GM23248 (cell line): ENCODE results near the gene TSC22D1. TPM values are rescaled to one million over a fixed set of nuclear protein-coding genes. Genes with fewer than 3 reads are reported as not detected.

Source experiments
- DNase-seq: peaks from one replicate; pipeline ENCODE4 v3.0.0-alpha.2; 2015
- H2AFZ ChIP-seq: fragments of 200-600 bp; sonication (generic); 2 replicates; pipeline ENCODE4 v1.6.1; 2016; ENCODE audit warnings: antibody characterized with exemption
- H3F3A ChIP-seq: fragments of 200-600 bp; sonication (generic); 2 replicates; pipeline ENCODE4 v1.6.1; 2016; ENCODE audit warnings: mild to moderate bottlenecking, antibody characterized with exemption, mixed run types; ENCODE audit not compliant: insufficient read depth
- H3K27ac ChIP-seq: fragments of 200-600 bp; sonication (generic); 2 replicates; pipeline ENCODE4 v1.5.1; 2016; ENCODE audit warnings: mild to moderate bottlenecking
- H3K27me3 ChIP-seq: fragments of 200-600 bp; sonication (generic); replicated peaks from 2 replicates; pipeline ENCODE4 v1.6.1; 2016; ENCODE audit warnings: mild to moderate bottlenecking; ENCODE audit not compliant: insufficient read depth
- H3K36me3 ChIP-seq: fragments of 200-600 bp; sonication (generic); 2 replicates; pipeline ENCODE4 v1.6.1; 2016; ENCODE audit warnings: low read depth, mild to moderate bottlenecking
- H3K4me1 ChIP-seq: fragments of 200-600 bp; sonication (generic); 2 replicates; pipeline ENCODE4 v1.6.1; 2016; ENCODE audit warnings: mild to moderate bottlenecking; ENCODE audit not compliant: insufficient read depth
- H3K4me2 ChIP-seq: fragments of 200-600 bp; sonication (generic); one replicate; pipeline ENCODE4 v1.6.1; 2016; ENCODE audit warnings: mild to moderate bottlenecking; ENCODE audit not compliant: unreplicated experiment
- H3K4me3 ChIP-seq: fragments of 200-600 bp; sonication (generic); 2 replicates; pipeline ENCODE4 v1.5.1; 2016; ENCODE audit warnings: mild to moderate bottlenecking
- H3K79me2 ChIP-seq: fragments of 200-600 bp; sonication (generic); 2 replicates; pipeline ENCODE4 v1.6.1; 2016; ENCODE audit warnings: mild to moderate bottlenecking; ENCODE audit not compliant: insufficient read depth
- H3K9ac ChIP-seq: fragments of 200-600 bp; sonication (generic); 2 replicates; pipeline ENCODE4 v1.6.1; 2016; ENCODE audit warnings: mild to moderate bottlenecking
- H3K9me2 ChIP-seq: fragments of 200-600 bp; sonication (generic); 2 replicates; pipeline ENCODE4 v1.6.1; 2016; ENCODE audit warnings: mixed run types, mild to moderate bottlenecking, moderate library complexity; ENCODE audit not compliant: insufficient read depth
- H3K9me3 ChIP-seq: fragments of 200-600 bp; sonication (generic); one replicate; pipeline ENCODE4 v1.6.1; 2017; ENCODE audit warnings: low read depth
- H4K20me1 ChIP-seq: fragments of 200-600 bp; sonication (generic); 2 replicates; pipeline ENCODE4 v1.6.0; 2016; ENCODE audit not compliant: insufficient read depth
- EZH2 ChIP-seq: fragments of 200-600 bp; sonication (generic); IDR thresholded peaks from 2 replicates; pipeline ENCODE4 v1.6.1; 2018; ENCODE audit warnings: antibody characterized with exemption, mild to moderate bottlenecking; ENCODE audit not compliant: insufficient read depth, poor library complexity, severe bottlenecking
- EZH2phosphoT487 ChIP-seq: fragments of 200-600 bp; sonication (generic); IDR thresholded peaks from 2 replicates; pipeline ENCODE4 v1.6.1; 2018; ENCODE audit warnings: antibody characterized with exemption, moderate library complexity, mild to moderate bottlenecking, low read depth; ENCODE audit not compliant: insufficient read depth
- WGBS, 2 experiments: methylation state at CpG; one replicate each; pipeline ENCODE4 v1.1.6; 2015 to 2017; ENCODE audit warnings: low lambda C conversion rate in 2 of 2, low coverage in 1 of 2; ENCODE audit errors: missing lambda C conversion rate in 2 of 2; 5-methylcytosine and 5-hydroxymethylcytosine counted together
- in situ Hi-C: fragments of 300-500 bp; cut with MboI; formaldehyde crosslinking; loops from 2 replicates; pipeline ENCODE4 v1.15.0; 2020
- polyA plus RNA-seq: library from polyadenylated mRNA; unstranded; fragments of >200 nt; fragmentation: Nextera tagmentation; extraction: Ambion mirVana; gene quantifications from 2 replicates; pipeline ENCODE4 v1.2.1, GENCODE V29; 2016
- total RNA-seq: library from RNA; depleted of rRNA; stranded (reverse); fragments of >200 nt; shearing (Covaris generic); gene quantifications from 2 replicates; pipeline ENCODE4 v1.2.3, GENCODE V29; 2014

The TSC22D1 gene
- total and polyA plus RNA-seq, 2 experiments from 2014 or later, result 31.3 to 60.6 TPM

DNA sequence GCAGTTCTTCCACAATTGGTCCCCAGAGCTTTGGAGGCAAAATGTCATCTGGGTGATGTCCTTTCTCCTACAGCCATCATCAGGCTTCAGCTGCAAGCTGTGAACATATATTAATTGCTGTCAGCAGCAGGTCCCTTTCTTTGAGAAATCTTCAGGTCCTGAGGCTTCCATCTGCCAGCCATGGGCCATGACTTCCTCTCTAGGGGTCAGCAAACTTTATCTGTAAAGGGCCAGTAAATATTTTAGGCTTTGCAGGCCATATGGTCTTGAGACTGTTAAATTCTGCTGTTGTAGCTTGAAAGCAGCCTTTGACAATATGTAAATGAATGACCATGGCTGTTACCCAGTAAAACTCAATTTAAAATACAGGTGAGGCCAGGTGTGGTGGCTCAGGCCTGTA is 175.4 kb downstream of the TSC22D1 start:
- Histone ChIP-seq H3K4me3 (no peak overlapping the region), H3K27me3 (peaks cover 10% of the 10 kb centered on the region), H3K4me1 (no peaks in the 10 kb centered on the region), H3K9me2 (no peaks in the 10 kb centered on the region), H3K9me3 (no peaks in the 10 kb centered on the region), H3K79me2 (no peaks in the 10 kb centered on the region), H3K4me2 (no peak overlapping the region), H4K20me1 (no peaks in the 10 kb centered on the region), H3K36me3 (no peaks in the 10 kb centered on the region), H2AFZ (no peak overlapping the region), H3F3A (no peaks in the 10 kb centered on the region), H3K9ac (no peak overlapping the region), H3K27ac (no peak overlapping the region)
- TF ChIP-seq EZH2 (no peak), EZH2phosphoT487 (no peak)
- in situ Hi-C loops, result no loop called here
- DNase-seq, result no peak

DNA sequence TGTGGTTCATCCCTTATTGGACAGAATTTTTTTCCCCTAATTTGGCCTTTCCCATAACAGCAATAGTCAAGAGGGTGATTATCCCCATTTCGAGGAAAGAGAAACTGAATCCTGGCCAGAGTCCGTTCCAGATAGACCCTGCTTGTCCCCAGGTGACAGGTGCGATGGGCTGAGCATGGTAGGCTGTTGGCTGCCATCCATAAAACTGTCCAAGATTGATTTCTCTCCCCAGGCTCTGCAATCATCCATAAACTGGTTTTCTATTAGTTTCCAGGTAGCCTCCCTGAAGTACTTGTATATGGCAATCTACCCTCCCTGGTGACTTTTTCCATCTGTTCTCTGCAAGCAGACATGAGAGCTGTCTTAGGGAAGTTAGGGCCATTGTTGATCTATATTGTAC is 177.1 kb downstream of the TSC22D1 start:
- H3K27ac ChIP-seq, result no peak overlapping the region
- H3K4me1 ChIP-seq, result no peaks in the 10 kb centered on the region
- H2AFZ ChIP-seq, result no peak overlapping the region
- H3K9me3 ChIP-seq, result no peaks in the 10 kb centered on the region
- no peak for DNase-seq
- H3K36me3 ChIP-seq, result no peaks in the 10 kb centered on the region
- 83% methylated on average over 3 of the region's 3 CpGs for WGBS, 2 experiments
- no peaks in the 10 kb centered on the region for H3K79me2 ChIP-seq
- peaks cover 9% of the 10 kb centered on the region; the same call in 1 of the 2 replicates for H3K27me3 ChIP-seq
- no peak overlapping the region for H3K4me3 ChIP-seq
- H3K9ac ChIP-seq, result no peak overlapping the region
- no peaks in the 10 kb centered on the region for H3K9me2 ChIP-seq
- H3K4me2 ChIP-seq, result no peak overlapping the region
- H4K20me1 ChIP-seq, result no peaks in the 10 kb centered on the region
- H3F3A ChIP-seq, result no peaks in the 10 kb centered on the region
- in situ Hi-C loops, result no loop called here
- TF ChIP-seq EZH2phosphoT487, result no peak
- no peak for TF ChIP-seq EZH2

DNA sequence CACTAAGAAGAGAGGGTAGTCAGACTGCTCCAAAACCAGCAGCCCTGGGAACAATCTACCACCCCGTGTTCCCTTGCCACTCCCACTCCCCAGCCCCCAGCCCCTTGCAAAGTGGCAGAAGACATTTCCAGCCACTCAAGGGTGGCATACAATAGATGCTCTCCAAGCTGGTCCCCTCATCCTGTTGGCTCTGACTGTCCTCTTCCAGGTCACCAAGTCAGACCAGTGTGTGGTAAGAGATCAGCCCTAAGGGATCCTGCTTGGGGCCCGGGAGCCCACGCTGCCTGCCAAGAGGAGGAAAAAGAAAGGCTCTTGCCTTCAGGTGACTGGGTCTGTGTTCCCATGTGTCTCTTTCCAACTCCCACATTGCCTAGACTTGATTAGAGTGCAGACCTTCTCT is 177.5 kb downstream of the TSC22D1 start:
- WGBS, 2 experiments, result 66 to 70% methylated on average over 3 of the region's 3 CpGs
- Histone ChIP-seq H3K4me3 (no peak overlapping the region), H4K20me1 (no peaks in the 10 kb centered on the region), H3F3A (no peaks in the 10 kb centered on the region), H3K27ac (no peak overlapping the region), H3K79me2 (no peaks in the 10 kb centered on the region), H3K9ac (no peak overlapping the region), H3K4me2 (no peak overlapping the region), H2AFZ (no peak overlapping the region), H3K9me2 (no peaks in the 10 kb centered on the region), H3K36me3 (no peaks in the 10 kb centered on the region), H3K27me3 (0 out of 2 replicates have a peak, but pooled peaks cover 5% of the 10 kb centered on the region), H3K9me3 (no peaks in the 10 kb centered on the region), H3K4me1 (no peaks in the 10 kb centered on the region)
- TF ChIP-seq EZH2 (no peak), EZH2phosphoT487 (no peak)
- in situ Hi-C loops, result no loop called here
- no peak for DNase-seq

DNA sequence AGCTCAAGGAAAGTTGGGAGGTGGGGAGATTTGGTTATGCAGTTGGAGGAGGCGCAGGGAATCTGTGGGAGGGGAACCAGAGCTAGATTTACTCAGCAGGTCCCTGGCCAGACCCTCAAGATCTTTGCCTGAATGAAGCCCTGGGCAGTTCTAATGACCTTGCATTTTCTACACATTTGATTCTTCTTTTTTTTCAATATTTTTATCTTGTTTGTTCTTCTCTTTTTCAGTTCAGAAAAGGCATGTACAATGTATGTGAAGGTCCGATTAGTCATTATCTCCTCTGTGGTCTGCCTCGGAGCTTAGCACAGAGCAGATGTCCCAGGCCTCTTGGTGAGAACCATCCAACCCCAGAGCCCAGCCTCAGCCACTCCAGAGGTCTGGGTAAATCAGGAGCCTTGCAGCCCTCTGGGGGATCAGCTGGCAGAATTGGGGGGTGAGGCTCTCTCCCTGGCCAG is 178.3 kb downstream of the TSC22D1 start:
- Histone ChIP-seq H3K4me2 (no peak overlapping the region), H3K9ac (no peak overlapping the region)
- in situ Hi-C loops, result no loop called here

More for the DNA sequence above, 178.3 kb downstream of the TSC22D1 start:
- Histone ChIP-seq H3K4me1 (no peaks in the 10 kb centered on the region), H3K27me3 (0 out of 2 replicates have a peak, but pooled peaks cover 5% of the 10 kb centered on the region), H3K79me2 (no peaks in the 10 kb centered on the region), H3K4me3 (no peak overlapping the region), H3K27ac (no peak overlapping the region), H3K36me3 (no peaks in the 10 kb centered on the region), H2AFZ (no peak overlapping the region), H3F3A (no peaks in the 10 kb centered on the region), H3K9me3 (no peaks in the 10 kb centered on the region), H3K9me2 (no peaks in the 10 kb centered on the region), H4K20me1 (no peaks in the 10 kb centered on the region)
- TF ChIP-seq EZH2phosphoT487, result no peak
- TF ChIP-seq EZH2, result no peak
- no peak for DNase-seq
- 77 to 79% methylated on average over 3 of the region's 3 CpGs for WGBS, 2 experiments
